HEK293 (cell line): Measurements from ENCODE around the gene ARRDC2.

Experiments used
- OVOL3 ChIP-seq: fragments of 450-650 bp; formaldehyde crosslinking; IDR thresholded peaks from 2 replicates; pipeline ENCODE4 v1.5.1; 2016; ENCODE audit warnings: missing biosample characterization, missing genetic modification characterization
- REPIN1 ChIP-seq: fragments of 450-650 bp; formaldehyde crosslinking; IDR thresholded peaks from 2 replicates; pipeline ENCODE4 v1.5.1; 2017; ENCODE audit warnings: missing biosample characterization, missing genetic modification characterization, low read depth
- WT1 ChIP-seq: fragments of 450-650 bp; formaldehyde crosslinking; IDR thresholded peaks from 2 replicates; pipeline ENCODE4 v1.5.1; 2016; ENCODE audit warnings: missing biosample characterization, missing genetic modification characterization
- ZFP37 ChIP-seq: fragments of 450-650 bp; formaldehyde crosslinking; IDR thresholded peaks from 2 replicates; pipeline ENCODE4 v1.5.1; 2016; ENCODE audit warnings: missing biosample characterization, missing genetic modification characterization
- ZNF16 ChIP-seq: fragments of 450-650 bp; formaldehyde crosslinking; IDR thresholded peaks from 2 replicates; pipeline ENCODE4 v1.5.1; 2016; ENCODE audit warnings: low read depth, missing biosample characterization, missing genetic modification characterization
- ZNF175 ChIP-seq: fragments of 450-650 bp; formaldehyde crosslinking; IDR thresholded peaks from 2 replicates; pipeline ENCODE4 v1.5.1; 2016; ENCODE audit warnings: missing biosample characterization, missing genetic modification characterization
- ZNF214 ChIP-seq: fragments of 450-650 bp; formaldehyde crosslinking; IDR thresholded peaks from 2 replicates; pipeline ENCODE4 v1.5.1; 2017; ENCODE audit warnings: missing biosample characterization, mild to moderate bottlenecking, missing genetic modification characterization, borderline replicate concordance
- ZNF416 ChIP-seq: fragments of 450-650 bp; formaldehyde crosslinking; IDR thresholded peaks from 2 replicates; pipeline ENCODE4 v1.5.1; 2016; ENCODE audit warnings: missing biosample characterization, missing genetic modification characterization
- ZNF701 ChIP-seq: fragments of 450-650 bp; formaldehyde crosslinking; IDR thresholded peaks from 2 replicates; pipeline ENCODE4 v1.5.1; 2016; ENCODE audit warnings: missing biosample characterization, missing genetic modification characterization
- ZNF777 ChIP-seq: fragments of 450-650 bp; formaldehyde crosslinking; IDR thresholded peaks from 2 replicates; pipeline ENCODE4 v1.5.1; 2017; ENCODE audit warnings: missing biosample characterization, missing genetic modification characterization, borderline replicate concordance
- TF ChIP-seq, protein P1 (sequence below): fragments of 450-650 bp; formaldehyde crosslinking; IDR thresholded peaks from 2 replicates; pipeline ENCODE4 v1.5.1; 2016; ENCODE audit warnings: missing biosample characterization, missing genetic modification characterization

- no peak for TF ChIP-seq REPIN1 (tag by site-specific recombination)
- TF ChIP-seq, protein P1, sequence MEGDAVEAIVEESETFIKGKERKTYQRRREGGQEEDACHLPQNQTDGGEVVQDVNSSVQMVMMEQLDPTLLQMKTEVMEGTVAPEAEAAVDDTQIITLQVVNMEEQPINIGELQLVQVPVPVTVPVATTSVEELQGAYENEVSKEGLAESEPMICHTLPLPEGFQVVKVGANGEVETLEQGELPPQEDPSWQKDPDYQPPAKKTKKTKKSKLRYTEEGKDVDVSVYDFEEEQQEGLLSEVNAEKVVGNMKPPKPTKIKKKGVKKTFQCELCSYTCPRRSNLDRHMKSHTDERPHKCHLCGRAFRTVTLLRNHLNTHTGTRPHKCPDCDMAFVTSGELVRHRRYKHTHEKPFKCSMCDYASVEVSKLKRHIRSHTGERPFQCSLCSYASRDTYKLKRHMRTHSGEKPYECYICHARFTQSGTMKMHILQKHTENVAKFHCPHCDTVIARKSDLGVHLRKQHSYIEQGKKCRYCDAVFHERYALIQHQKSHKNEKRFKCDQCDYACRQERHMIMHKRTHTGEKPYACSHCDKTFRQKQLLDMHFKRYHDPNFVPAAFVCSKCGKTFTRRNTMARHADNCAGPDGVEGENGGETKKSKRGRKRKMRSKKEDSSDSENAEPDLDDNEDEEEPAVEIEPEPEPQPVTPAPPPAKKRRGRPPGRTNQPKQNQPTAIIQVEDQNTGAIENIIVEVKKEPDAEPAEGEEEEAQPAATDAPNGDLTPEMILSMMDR: no peak
- no peak for TF ChIP-seq OVOL3
- no peak for TF ChIP-seq ZNF416
- TF ChIP-seq ZNF16 (tag by site-specific recombination): no peak
- no peak for TF ChIP-seq ZNF701 (tag by site-specific recombination)
- TF ChIP-seq WT1 (tag by site-specific recombination): no peak
- TF ChIP-seq ZFP37 (tag by site-specific recombination): no peak
- no peak for TF ChIP-seq ZNF777 (tag by site-specific recombination)
- TF ChIP-seq ZNF214 (tag by site-specific recombination): no peak
- no peak for TF ChIP-seq ZNF175 (tag by site-specific recombination)
Measured at GRCh38 chr19:17963936-17964691, 43.9 kb upstream of the ARRDC2 start.
